Kidney tubule cell (primary cell): ENCODE measurements around the gene OAT.
"Not testable (repeated sequence)": the region's sequence is repeated elsewhere in the genome, so short reads cannot be mapped to it uniquely, and the experiment has no call there.

Source experiments
- DNase-seq: peaks from one replicate; pipeline ENCODE4 v3.0.0-alpha.2; 2018; ENCODE audit warnings: low spot score

Gene OAT

GRCh38 chr10:124378271-124378670, 40.5 kb downstream of the OAT start:
- no peak for DNase-seq

GRCh38 chr10:124377101-124377500, 41.6 kb downstream of the OAT start:
- no peak for DNase-seq

- DNase-seq, result no peak
Measured at GRCh38 chr10:124376411-124376810, 42.3 kb downstream of the OAT start.

- DNase-seq, result no peak
Measured at GRCh38 chr10:124375691-124376090, 43.0 kb downstream of the OAT start.

- no peak for DNase-seq
Measured at GRCh38 chr10:124375353-124375614, 43.4 kb downstream of the OAT start.

GRCh38 chr10:124374535-124375352, 44.0 kb downstream of the OAT start:
- DNase-seq, result no peak

GRCh38 chr10:124372899-124373298, 45.8 kb downstream of the OAT start:
- DNase-seq, result no peak

GRCh38 chr10:124370426-124370825, 48.3 kb downstream of the OAT start:
- no peak for DNase-seq

GRCh38 chr10:124369986-124370385, 48.7 kb downstream of the OAT start:
- no peak for DNase-seq

GRCh38 chr10:124369533-124369932, 49.2 kb downstream of the OAT start:
- DNase-seq, result not testable (repeated sequence)

GRCh38 chr10:124369066-124369465, 49.7 kb downstream of the OAT start:
- no peak for DNase-seq

- DNase-seq, result no peak
Measured at GRCh38 chr10:124367936-124368335, 50.8 kb downstream of the OAT start.

GRCh38 chr10:124367414-124367813, 51.3 kb downstream of the OAT start:
- DNase-seq, result no peak

GRCh38 chr10:124366825-124367224, 51.9 kb downstream of the OAT start:
- no peak for DNase-seq

- DNase-seq, result no peak
Measured at GRCh38 chr10:124366343-124366742, 52.4 kb downstream of the OAT start.

- no peak for DNase-seq
Measured at GRCh38 chr10:124364674-124365073, 54.0 kb downstream of the OAT start.

GRCh38 chr10:124362568-124362967, 56.2 kb downstream of the OAT start:
- DNase-seq, result no peak

GRCh38 chr10:124359336-124359832, 59.3 kb downstream of the OAT start:
- no peak for DNase-seq

GRCh38 chr10:124357561-124357885, 61.2 kb downstream of the OAT start:
- DNase-seq, result no peak

- no peak for DNase-seq
Measured at GRCh38 chr10:124356701-124357560, 61.8 kb downstream of the OAT start.

- DNase-seq, result peak; percentile 38
Measured at GRCh38 chr10:124354411-124355382, 64.0 kb downstream of the OAT start.

GRCh38 chr10:124353896-124354295, 64.8 kb downstream of the OAT start:
- DNase-seq, result no peak
